Hepatocyte (in vitro differentiated cells): ENCODE results near the gene PTPRN2. TPM values are rescaled to one million over a fixed set of nuclear protein-coding genes. Genes with fewer than 3 reads are reported as not detected.

Source experiments
- DNase-seq: peaks from one replicate; pipeline ENCODE4 v3.0.0-alpha.2; 2016; ENCODE audit warnings: low spot score
- H2AFZ ChIP-seq: fragments of 200-600 bp; sonication (generic); 2 replicates; pipeline ENCODE4 v1.6.0; 2016; ENCODE audit warnings: antibody characterized with exemption, mild to moderate bottlenecking
- H3K27ac ChIP-seq: fragments of 200-600 bp; sonication (generic); 2 replicates; pipeline ENCODE4 v1.5.1; 2016; ENCODE audit warnings: mild to moderate bottlenecking
- H3K27me3 ChIP-seq: fragments of 200-600 bp; sonication (generic); 2 replicates; pipeline ENCODE4 v1.6.1; 2016
- H3K36me3 ChIP-seq: fragments of 200-600 bp; sonication (generic); replicated peaks from 2 replicates; pipeline ENCODE4 v1.5.1; 2016; ENCODE audit warnings: low read depth; ENCODE audit not compliant: insufficient read depth
- H3K4me1 ChIP-seq: fragments of 200-600 bp; sonication (generic); 2 replicates; pipeline ENCODE4 v1.5.1; 2016; ENCODE audit warnings: mild to moderate bottlenecking, moderate library complexity; ENCODE audit not compliant: insufficient read depth
- H3K4me2 ChIP-seq: fragments of 200-600 bp; sonication (generic); 2 replicates; pipeline ENCODE4 v1.6.0; 2016
- H3K4me3 ChIP-seq: fragments of 200-600 bp; sonication (generic); 2 replicates; pipeline ENCODE4 v1.5.1; 2016; ENCODE audit warnings: mild to moderate bottlenecking
- H3K79me2 ChIP-seq: fragments of 200-600 bp; sonication (generic); 2 replicates; pipeline ENCODE4 v1.6.0; 2017; ENCODE audit warnings: mild to moderate bottlenecking
- H3K9me2 ChIP-seq: fragments of 200-600 bp; sonication (generic); replicated peaks from 2 replicates; pipeline ENCODE4 v1.6.0; 2017; ENCODE audit warnings: mild to moderate bottlenecking; ENCODE audit not compliant: insufficient read depth
- H3K9me3 ChIP-seq: fragments of 200-600 bp; sonication (generic); 2 replicates; pipeline ENCODE4 v1.5.1; 2016; ENCODE audit warnings: low read depth, mild to moderate bottlenecking
- H4K20me1 ChIP-seq: fragments of 200-600 bp; sonication (generic); 2 replicates; pipeline ENCODE4 v1.6.0; 2016; ENCODE audit warnings: mild to moderate bottlenecking; ENCODE audit not compliant: insufficient read depth, poor library complexity, severe bottlenecking
- EZH2 ChIP-seq: fragments of 200-600 bp; sonication (generic); IDR thresholded peaks from 2 replicates; pipeline ENCODE4 v1.6.1; 2016; ENCODE audit warnings: antibody characterized with exemption, mild to moderate bottlenecking, borderline replicate concordance
- EZH2phosphoT487 ChIP-seq: fragments of 200-600 bp; sonication (generic); IDR thresholded peaks from one replicate; pipeline ENCODE4 v1.6.1; 2018; ENCODE audit warnings: antibody characterized with exemption, mild to moderate bottlenecking, low read depth, moderate library complexity; ENCODE audit not compliant: unreplicated experiment, severe bottlenecking
- whole genome bisulfite sequencing: methylation state at CpG from one replicate; pipeline ENCODE4 v1.1.6; 2016; ENCODE audit warnings: low lambda C conversion rate; ENCODE audit errors: missing lambda C conversion rate; 5-methylcytosine and 5-hydroxymethylcytosine counted together
- polyA plus RNA-seq: library from polyadenylated mRNA; unstranded; fragments of >200 nt; fragmentation: Nextera tagmentation; extraction: Ambion mirVana; gene quantifications from 2 replicates; pipeline ENCODE4 v1.2.1, GENCODE V29; 2016
- total RNA-seq: library from RNA; depleted of rRNA; stranded (reverse); fragments of >200 nt; gene quantifications from 2 replicates; pipeline ENCODE4 v1.2.3, GENCODE V29; 2014
- TF ChIP-seq, protein P1 (sequence below): fragments of 200-600 bp; sonication (generic); IDR thresholded peaks from 2 replicates; pipeline ENCODE4 v1.5.1; 2016; ENCODE audit warnings: antibody characterized with exemption, mild to moderate bottlenecking; ENCODE audit not compliant: poor library complexity

Gene PTPRN2
- total and polyA plus RNA-seq, 2 experiments from 2014 or later, result 2.1 to 3.3 TPM

DNA sequence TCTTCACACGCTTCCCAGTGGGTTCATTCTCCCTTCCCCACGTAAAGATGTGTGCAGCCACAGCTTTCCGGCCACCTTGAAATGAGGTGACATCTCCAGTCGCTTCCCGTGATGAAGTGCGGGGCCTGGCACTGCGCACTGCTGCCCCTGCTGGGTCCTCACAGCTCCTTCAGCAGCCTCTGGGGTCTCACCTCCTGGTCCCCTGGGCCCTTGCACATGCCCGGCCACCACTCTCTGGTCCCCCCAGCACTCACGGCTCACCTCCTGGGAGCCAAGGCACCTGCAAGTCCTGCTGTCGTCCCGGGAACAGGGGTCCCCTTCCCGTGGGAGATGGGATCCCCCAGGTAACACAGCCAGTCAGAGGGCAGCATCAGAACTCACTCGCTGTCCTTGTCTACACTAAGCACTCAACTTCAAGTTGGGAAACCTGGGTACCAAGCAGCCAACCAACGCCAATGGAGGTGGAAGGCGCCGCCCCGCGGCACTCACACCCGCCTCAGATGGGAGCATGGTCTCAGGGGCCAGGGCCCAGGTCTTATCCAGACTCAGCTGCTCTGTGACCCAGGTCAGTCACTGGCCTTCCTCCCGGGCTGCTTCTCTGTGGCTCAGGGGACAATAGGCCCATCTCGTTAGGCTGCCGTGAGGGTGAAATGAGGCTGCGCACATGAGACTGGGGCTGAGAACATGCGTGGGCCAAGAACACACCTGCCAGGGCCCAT is 176.2 kb downstream of the PTPRN2 start:
- Histone ChIP-seq H3K4me1 (no peaks in the 10 kb centered on the region), H3K9me2 (no peaks in the 10 kb centered on the region), H3K4me3 (no peak overlapping the region), H2AFZ (no peak overlapping the region), H3K4me2 (no peak overlapping the region), H4K20me1 (no peaks in the 10 kb centered on the region), H3K9me3 (no peaks in the 10 kb centered on the region), H3K36me3 (no peaks in the 10 kb centered on the region), H3K27me3 (no peaks in the 10 kb centered on the region), H3K79me2 (no peaks in the 10 kb centered on the region), H3K27ac (no peak overlapping the region)
- TF ChIP-seq EZH2 (no peak), EZH2phosphoT487 (no peak)
- TF ChIP-seq, protein P1, sequence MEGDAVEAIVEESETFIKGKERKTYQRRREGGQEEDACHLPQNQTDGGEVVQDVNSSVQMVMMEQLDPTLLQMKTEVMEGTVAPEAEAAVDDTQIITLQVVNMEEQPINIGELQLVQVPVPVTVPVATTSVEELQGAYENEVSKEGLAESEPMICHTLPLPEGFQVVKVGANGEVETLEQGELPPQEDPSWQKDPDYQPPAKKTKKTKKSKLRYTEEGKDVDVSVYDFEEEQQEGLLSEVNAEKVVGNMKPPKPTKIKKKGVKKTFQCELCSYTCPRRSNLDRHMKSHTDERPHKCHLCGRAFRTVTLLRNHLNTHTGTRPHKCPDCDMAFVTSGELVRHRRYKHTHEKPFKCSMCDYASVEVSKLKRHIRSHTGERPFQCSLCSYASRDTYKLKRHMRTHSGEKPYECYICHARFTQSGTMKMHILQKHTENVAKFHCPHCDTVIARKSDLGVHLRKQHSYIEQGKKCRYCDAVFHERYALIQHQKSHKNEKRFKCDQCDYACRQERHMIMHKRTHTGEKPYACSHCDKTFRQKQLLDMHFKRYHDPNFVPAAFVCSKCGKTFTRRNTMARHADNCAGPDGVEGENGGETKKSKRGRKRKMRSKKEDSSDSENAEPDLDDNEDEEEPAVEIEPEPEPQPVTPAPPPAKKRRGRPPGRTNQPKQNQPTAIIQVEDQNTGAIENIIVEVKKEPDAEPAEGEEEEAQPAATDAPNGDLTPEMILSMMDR, result no peak
- 91% methylated on average over 23 of the region's 24 CpGs for WGBS
- no peak for DNase-seq

DNA sequence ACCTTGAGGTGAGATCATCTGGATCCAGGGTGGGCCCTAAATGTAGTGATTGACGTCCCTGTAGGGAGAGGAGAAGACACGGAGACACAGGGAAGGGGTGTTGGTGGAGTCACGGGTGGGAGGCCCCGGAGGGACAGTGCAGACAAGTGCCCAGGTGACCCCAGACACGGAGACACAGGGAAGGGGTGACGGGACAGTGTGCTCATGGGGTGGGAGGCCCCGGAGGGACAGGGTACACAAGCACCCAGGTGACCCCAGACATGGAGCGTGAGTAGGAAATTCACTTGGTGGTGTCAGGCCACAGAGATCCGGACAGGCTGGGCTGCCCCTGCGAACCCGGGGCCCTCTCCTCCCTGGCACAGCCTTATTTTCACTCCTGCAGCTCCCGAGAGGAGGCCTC is 176.9 kb downstream of the PTPRN2 start:
- Histone ChIP-seq H3K9me3 (no peaks in the 10 kb centered on the region), H3K4me3 (no peak overlapping the region), H3K27ac (no peak overlapping the region), H3K27me3 (no peaks in the 10 kb centered on the region), H3K4me1 (no peaks in the 10 kb centered on the region), H3K36me3 (no peaks in the 10 kb centered on the region), H4K20me1 (no peaks in the 10 kb centered on the region), H3K79me2 (no peaks in the 10 kb centered on the region), H3K9me2 (no peaks in the 10 kb centered on the region), H2AFZ (no peak overlapping the region), H3K4me2 (no peak overlapping the region)
- TF ChIP-seq, protein P1, result no peak
- TF ChIP-seq EZH2 (no peak), EZH2phosphoT487 (no peak)
- 83% methylated on average over 12 of the region's 12 CpGs for WGBS
- no peak for DNase-seq

GRCh38 chr7:158409816-158410330 is 177.8 kb downstream of the PTPRN2 start:
- H3K4me3 ChIP-seq, result no peak overlapping the region
- no peaks in the 10 kb centered on the region for H4K20me1 ChIP-seq
- no peaks in the 10 kb centered on the region for H3K9me3 ChIP-seq

More at GRCh38 chr7:158409816-158410330, 177.8 kb downstream of the PTPRN2 start:
- H3K79me2 ChIP-seq, result no peaks in the 10 kb centered on the region
- H3K4me2 ChIP-seq, result no peak overlapping the region
- no peak overlapping the region for H3K27ac ChIP-seq
- no peak overlapping the region for H2AFZ ChIP-seq
- 84% methylated on average over 13 of the region's 13 CpGs for WGBS
- H3K36me3 ChIP-seq, result no peaks in the 10 kb centered on the region
- no peaks in the 10 kb centered on the region for H3K9me2 ChIP-seq
- H3K27me3 ChIP-seq, result no peaks in the 10 kb centered on the region
- no peak for DNase-seq
- no peaks in the 10 kb centered on the region for H3K4me1 ChIP-seq
- TF ChIP-seq EZH2 (no peak), EZH2phosphoT487 (no peak)
- TF ChIP-seq, protein P1, result no peak
